ENCODE measurements around the gene SIGLEC6.

DNA sequence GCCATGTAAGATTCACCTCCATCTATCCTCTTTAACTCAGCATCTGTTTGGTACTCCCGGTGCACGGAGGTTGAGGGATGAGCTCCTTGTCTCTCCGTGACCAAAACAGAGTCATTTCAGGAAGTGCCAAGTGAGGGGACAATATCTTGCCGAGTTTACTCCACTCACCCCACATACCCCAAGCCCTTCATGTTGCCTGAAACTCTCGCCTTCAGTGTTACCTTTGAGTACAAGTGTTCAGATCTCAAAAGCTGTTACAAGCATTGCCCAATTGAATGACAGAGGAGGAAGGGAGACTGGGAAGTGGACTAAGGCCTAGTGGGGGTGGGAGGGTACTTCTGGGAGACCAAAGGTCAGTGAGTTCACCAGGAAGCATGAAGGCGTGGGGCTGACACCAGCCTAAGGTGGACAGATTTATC lies 23.8 kb downstream of the SIGLEC6 start:
- no peak for TF ChIP-seq POLR2A (IDR thresholded peaks at IDR 0.05)
- TF ChIP-seq, protein P1, sequence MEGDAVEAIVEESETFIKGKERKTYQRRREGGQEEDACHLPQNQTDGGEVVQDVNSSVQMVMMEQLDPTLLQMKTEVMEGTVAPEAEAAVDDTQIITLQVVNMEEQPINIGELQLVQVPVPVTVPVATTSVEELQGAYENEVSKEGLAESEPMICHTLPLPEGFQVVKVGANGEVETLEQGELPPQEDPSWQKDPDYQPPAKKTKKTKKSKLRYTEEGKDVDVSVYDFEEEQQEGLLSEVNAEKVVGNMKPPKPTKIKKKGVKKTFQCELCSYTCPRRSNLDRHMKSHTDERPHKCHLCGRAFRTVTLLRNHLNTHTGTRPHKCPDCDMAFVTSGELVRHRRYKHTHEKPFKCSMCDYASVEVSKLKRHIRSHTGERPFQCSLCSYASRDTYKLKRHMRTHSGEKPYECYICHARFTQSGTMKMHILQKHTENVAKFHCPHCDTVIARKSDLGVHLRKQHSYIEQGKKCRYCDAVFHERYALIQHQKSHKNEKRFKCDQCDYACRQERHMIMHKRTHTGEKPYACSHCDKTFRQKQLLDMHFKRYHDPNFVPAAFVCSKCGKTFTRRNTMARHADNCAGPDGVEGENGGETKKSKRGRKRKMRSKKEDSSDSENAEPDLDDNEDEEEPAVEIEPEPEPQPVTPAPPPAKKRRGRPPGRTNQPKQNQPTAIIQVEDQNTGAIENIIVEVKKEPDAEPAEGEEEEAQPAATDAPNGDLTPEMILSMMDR (IDR thresholded peaks at IDR 0.05) = no peak

All from upper lobe of left lung (tissue), 4 donors.